ENCODE results near the gene CRHR1. TPM values are rescaled to one million over a fixed set of nuclear protein-coding genes. Genes with fewer than 3 reads are reported as not detected.

The CRHR1 gene
- total RNA-seq, 2 donors from 2014 or later = 1.4 to 2.1 TPM

GRCh38 chr17:45867171-45867570, 83.1 kb downstream of the CRHR1 start:
- Histone ChIP-seq H3K4me1 (replicated peaks) (no peaks in the 10 kb centered on the region), H3K9me3 (no peaks in the 10 kb centered on the region), H3K27me3 (replicated peaks; ENCODE audit: insufficient read depth) (peaks cover 3% of the 10 kb centered on the region), H3K4me3 (no peak overlapping the region), H3K36me3 (no peaks in the 10 kb centered on the region), H3K27ac (no peak overlapping the region)
- TF ChIP-seq POLR2AphosphoS5 (IDR thresholded peaks at IDR 0.05) = no peak
- no peak for TF ChIP-seq CTCF (IDR thresholded peaks at IDR 0.05)
- no peak for TF ChIP-seq POLR2A (IDR thresholded peaks at IDR 0.05)
- DNase-seq (ENCODE audit: low spot score) = no peak
- intact Hi-C loops (cut with DNase I) = no loop called here
- 66% methylated on average over 6 of the region's 6 CpGs for WGBS

- intact Hi-C loops (cut with DNase I) = no loop called here
- H3K27ac ChIP-seq = no peak overlapping the region
- H3K4me3 ChIP-seq = no peak overlapping the region
- DNase-seq (ENCODE audit: low spot score) = no peak
- H3K36me3 ChIP-seq = no peaks in the 10 kb centered on the region
- H3K9me3 ChIP-seq = no peaks in the 10 kb centered on the region
- H3K27me3 ChIP-seq (replicated peaks; ENCODE audit: insufficient read depth) = peaks cover 3% of the 10 kb centered on the region
- TF ChIP-seq POLR2A (IDR thresholded peaks at IDR 0.05) (no peak), CTCF (IDR thresholded peaks at IDR 0.05) (no peak), POLR2AphosphoS5 (IDR thresholded peaks at IDR 0.05) (no peak)
- H3K4me1 ChIP-seq (replicated peaks) = no peaks in the 10 kb centered on the region
- 71% methylated on average over 8 of the region's 8 CpGs for WGBS
Observed at GRCh38 chr17:45867702-45868101, 83.6 kb downstream of the CRHR1 start.

GRCh38 chr17:45868276-45868675, 84.2 kb downstream of the CRHR1 start:
- peaks cover 3% of the 10 kb centered on the region for H3K27me3 ChIP-seq (replicated peaks; ENCODE audit: insufficient read depth)
- H3K36me3 ChIP-seq = no peaks in the 10 kb centered on the region
- no peak overlapping the region for H3K27ac ChIP-seq
- H3K4me1 ChIP-seq (replicated peaks) = no peaks in the 10 kb centered on the region
- no peak overlapping the region for H3K4me3 ChIP-seq
- DNase-seq (ENCODE audit: low spot score) = no peak
- WGBS = 68% methylated on average over 5 of the region's 5 CpGs
- intact Hi-C loops (cut with DNase I) = no loop called here
- TF ChIP-seq CTCF (IDR thresholded peaks at IDR 0.05) (no peak), POLR2A (IDR thresholded peaks at IDR 0.05) (no peak), POLR2AphosphoS5 (IDR thresholded peaks at IDR 0.05) (no peak)
- no peaks in the 10 kb centered on the region for H3K9me3 ChIP-seq

GRCh38 chr17:45869676-45870341, 85.7 kb downstream of the CRHR1 start:
- intact Hi-C loops (cut with DNase I) = no loop called here
- Histone ChIP-seq H3K4me1 (replicated peaks) (no peaks in the 10 kb centered on the region), H3K27ac (no peak overlapping the region), H3K9me3 (no peaks in the 10 kb centered on the region), H3K27me3 (replicated peaks; ENCODE audit: insufficient read depth) (no peaks in the 10 kb centered on the region), H3K36me3 (no peaks in the 10 kb centered on the region), H3K4me3 (no peak overlapping the region)
- 64% methylated on average over 14 of the region's 14 CpGs for WGBS
- DNase-seq (ENCODE audit: low spot score) = no peak
- TF ChIP-seq POLR2AphosphoS5 (IDR thresholded peaks at IDR 0.05) (no peak), CTCF (IDR thresholded peaks at IDR 0.05) (no peak), POLR2A (IDR thresholded peaks at IDR 0.05) (no peak)

- DNase-seq (ENCODE audit: low spot score) = no peak
- Histone ChIP-seq H3K27me3 (replicated peaks; ENCODE audit: insufficient read depth) (no peaks in the 10 kb centered on the region), H3K9me3 (no peaks in the 10 kb centered on the region), H3K36me3 (no peaks in the 10 kb centered on the region), H3K4me1 (replicated peaks) (no peaks in the 10 kb centered on the region), H3K27ac (no peak overlapping the region), H3K4me3 (no peak overlapping the region)
- TF ChIP-seq POLR2AphosphoS5 (IDR thresholded peaks at IDR 0.05) (no peak), POLR2A (IDR thresholded peaks at IDR 0.05) (no peak), CTCF (IDR thresholded peaks at IDR 0.05) (no peak)
- intact Hi-C loops (cut with DNase I) = no loop called here
- WGBS = 40% methylated on average over 4 of the region's 4 CpGs
Observed at GRCh38 chr17:45870342-45870974, 86.3 kb downstream of the CRHR1 start.
